HG02571 (cell line): Measurements from ENCODE around the gene TNNT3.

Source experiments
- ATAC-seq: cut with Tn5 transposase; IDR thresholded peaks from one replicate; pipeline ENCODE4 v1.9.1; 2021; ENCODE audit warnings: mild to moderate bottlenecking, moderate library complexity; ENCODE audit not compliant: unreplicated experiment

The TNNT3 gene

GRCh38 chr11:1988174-1988573 is 68.7 kb downstream of the TNNT3 start:
- ATAC-seq: no peak
